Left ventricle myocardium inferior (tissue), 1 donor: Measurements from ENCODE around the gene CLIC3. TPM values are rescaled to one million over a fixed set of nuclear protein-coding genes. Genes with fewer than 3 reads are reported as not detected.

Experiments
- DNase-seq: peaks from one replicate; pipeline ENCODE4 v3.0.0-alpha.2; 2020
- H3K27ac ChIP-seq: fragments of 200-600 bp; replicated peaks from 2 replicates; pipeline ENCODE4 v1.8.0; 2021
- H3K27me3 ChIP-seq: fragments of 200-600 bp; 2 replicates; pipeline ENCODE4 v1.8.0; 2021; ENCODE audit warnings: low read depth
- H3K36me3 ChIP-seq: fragments of 200-600 bp; 2 replicates; pipeline ENCODE4 v1.8.0; 2021
- H3K4me1 ChIP-seq: fragments of 200-600 bp; 2 replicates; pipeline ENCODE4 v1.8.0; 2021
- H3K4me3 ChIP-seq: fragments of 200-600 bp; 2 replicates; pipeline ENCODE4 v1.8.0; 2021; ENCODE audit warnings: mild to moderate bottlenecking, moderate library complexity
- H3K9me3 ChIP-seq: fragments of 200-600 bp; replicated peaks from 2 replicates; pipeline ENCODE4 v1.8.0; 2021
- intact Hi-C: fragments of 100-400 bp; cut with micrococcal nuclease; formaldehyde crosslinking; loops from one replicate; pipeline ENCODE4 v1.11.0; 2022
- total RNA-seq: library from RNA; stranded (reverse); fragmentation: NEBNext Ultra II Directional; extraction: Animal tissue kit (Norgen Biotek cat#: 25700); gene quantifications from one replicate; pipeline ENCODE4 v1.2.1, GENCODE V29; 2021
- TF ChIP-seq, protein P1 (sequence below): fragments of 200-600 bp; IDR thresholded peaks from 2 replicates; pipeline ENCODE4 v1.8.0; 2021; ENCODE audit warnings: antibody characterized with exemption, mild to moderate bottlenecking, borderline replicate concordance
- donor health status: DM: no; HTN: yes; CAD: no; lungs with severe emphysema.

CLIC3 gene
- total RNA-seq, 1 donor from 2014 or later, result 1.6 TPM

DNA sequence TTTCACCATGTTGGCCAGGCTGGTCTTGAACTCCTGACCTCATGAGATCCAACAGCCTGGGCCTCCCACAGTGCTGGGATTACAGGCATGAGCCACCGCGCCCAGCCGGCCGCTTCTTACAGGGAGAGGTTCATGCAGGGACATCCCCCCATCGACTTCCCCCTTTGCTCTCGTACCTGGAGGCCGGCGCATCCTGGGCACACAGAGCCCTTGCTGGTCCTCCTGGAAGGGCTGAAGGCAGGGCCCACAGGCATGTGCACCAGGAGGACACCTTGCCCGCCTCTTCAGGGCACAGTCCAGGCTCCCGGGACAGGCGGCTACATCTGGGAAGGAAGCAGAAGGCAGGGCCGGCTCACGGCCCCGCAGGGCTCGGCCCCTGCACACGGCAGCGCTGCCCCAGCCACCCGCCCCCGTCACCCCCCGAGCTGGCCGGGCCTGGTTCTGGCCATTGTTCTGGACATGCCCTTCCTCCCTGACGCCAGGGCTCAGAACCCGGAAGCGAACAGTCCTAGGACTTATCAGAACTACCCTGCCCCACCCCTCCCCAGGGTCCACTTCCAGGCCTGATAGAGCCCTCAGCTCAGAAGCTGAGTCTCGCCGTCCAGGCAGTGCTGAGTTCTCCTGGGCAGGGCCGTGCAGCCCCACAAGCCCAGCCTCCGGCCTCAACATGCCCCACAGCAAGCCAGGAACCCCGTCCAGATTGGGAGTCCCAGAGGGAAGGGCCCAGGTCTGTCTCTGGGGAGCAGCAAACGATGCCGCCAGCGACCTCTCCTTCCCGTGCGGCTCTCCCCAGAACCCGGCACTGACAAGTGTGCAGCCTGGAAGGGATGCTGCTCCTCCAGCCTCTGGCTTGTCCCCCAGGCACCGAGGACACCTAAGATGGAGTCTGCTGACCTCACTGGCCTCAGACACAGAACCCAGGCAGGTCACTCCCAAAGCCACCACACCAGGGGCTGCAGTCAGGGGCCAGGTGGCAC is 46.7 kb upstream of the CLIC3 start:
- H3K4me3 ChIP-seq, result peak overlapping the region; percentile 80
- H3K27me3 ChIP-seq, result peaks cover 14% of the 10 kb centered on the region
- peak overlapping the region; percentile 93 for H3K27ac ChIP-seq
- intact Hi-C loops, result no loop called here
- H3K4me1 ChIP-seq, result peaks cover 59% of the 10 kb centered on the region
- H3K9me3 ChIP-seq, result no peaks in the 10 kb centered on the region
- H3K36me3 ChIP-seq, result peaks cover 36% of the 10 kb centered on the region
- peak; percentile 67 for DNase-seq
- TF ChIP-seq, protein P1, sequence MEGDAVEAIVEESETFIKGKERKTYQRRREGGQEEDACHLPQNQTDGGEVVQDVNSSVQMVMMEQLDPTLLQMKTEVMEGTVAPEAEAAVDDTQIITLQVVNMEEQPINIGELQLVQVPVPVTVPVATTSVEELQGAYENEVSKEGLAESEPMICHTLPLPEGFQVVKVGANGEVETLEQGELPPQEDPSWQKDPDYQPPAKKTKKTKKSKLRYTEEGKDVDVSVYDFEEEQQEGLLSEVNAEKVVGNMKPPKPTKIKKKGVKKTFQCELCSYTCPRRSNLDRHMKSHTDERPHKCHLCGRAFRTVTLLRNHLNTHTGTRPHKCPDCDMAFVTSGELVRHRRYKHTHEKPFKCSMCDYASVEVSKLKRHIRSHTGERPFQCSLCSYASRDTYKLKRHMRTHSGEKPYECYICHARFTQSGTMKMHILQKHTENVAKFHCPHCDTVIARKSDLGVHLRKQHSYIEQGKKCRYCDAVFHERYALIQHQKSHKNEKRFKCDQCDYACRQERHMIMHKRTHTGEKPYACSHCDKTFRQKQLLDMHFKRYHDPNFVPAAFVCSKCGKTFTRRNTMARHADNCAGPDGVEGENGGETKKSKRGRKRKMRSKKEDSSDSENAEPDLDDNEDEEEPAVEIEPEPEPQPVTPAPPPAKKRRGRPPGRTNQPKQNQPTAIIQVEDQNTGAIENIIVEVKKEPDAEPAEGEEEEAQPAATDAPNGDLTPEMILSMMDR, result no peak

DNA sequence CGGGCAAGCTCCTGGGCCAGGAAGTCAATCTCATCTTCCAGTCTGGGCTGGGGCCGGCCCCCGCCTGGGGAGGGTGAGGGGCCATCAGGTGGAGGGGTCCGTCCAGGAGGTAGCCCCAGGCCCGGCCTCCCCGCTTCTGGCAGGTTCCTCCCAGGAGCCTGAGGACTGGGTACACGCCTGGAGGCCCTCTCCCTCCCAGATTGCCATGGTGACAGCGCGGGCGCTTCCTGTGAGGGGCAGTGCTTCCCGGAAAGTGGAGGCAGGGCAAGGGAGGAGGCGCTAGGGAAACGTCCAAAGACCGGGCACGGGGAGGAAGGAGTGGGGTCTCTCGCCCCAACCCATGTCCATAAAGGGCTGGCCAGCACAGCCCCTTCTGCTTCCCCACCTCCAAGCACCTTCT is 44.8 kb upstream of the CLIC3 start:
- Histone ChIP-seq H3K27me3 (no peaks in the 10 kb centered on the region), H3K4me1 (peaks cover 53% of the 10 kb centered on the region), H3K4me3 (no peak overlapping the region), H3K36me3 (peaks cover 39% of the 10 kb centered on the region), H3K9me3 (no peaks in the 10 kb centered on the region), H3K27ac (peak overlapping the region; percentile 93)
- intact Hi-C loops, result no loop called here
- TF ChIP-seq, protein P1, result no peak
- no peak for DNase-seq

DNA sequence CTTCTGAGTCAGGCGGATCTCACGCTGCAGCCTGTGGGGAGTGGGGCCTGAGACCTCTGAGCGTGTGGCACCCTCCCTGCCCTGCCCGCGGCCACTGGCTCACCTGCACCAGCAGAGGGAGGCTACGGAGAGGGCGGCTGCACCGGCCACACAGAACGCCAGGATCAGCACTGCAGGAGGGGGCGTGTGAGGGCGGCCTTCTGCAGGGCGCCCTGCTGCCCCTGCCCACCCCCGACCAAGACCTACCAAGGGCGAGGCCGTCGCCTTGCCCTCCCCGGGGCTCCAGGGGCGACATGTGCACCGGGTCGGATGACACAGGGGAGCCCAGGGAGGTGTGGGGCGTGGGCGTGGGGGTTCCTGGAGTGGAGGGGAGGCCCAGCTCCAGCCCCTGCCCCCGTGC is 44.2 kb upstream of the CLIC3 start:
- Histone ChIP-seq H3K9me3 (no peaks in the 10 kb centered on the region), H3K4me3 (no peak overlapping the region), H3K27me3 (no peaks in the 10 kb centered on the region), H3K4me1 (peaks cover 51% of the 10 kb centered on the region), H3K27ac (peak overlapping the region; percentile 93), H3K36me3 (peaks cover 39% of the 10 kb centered on the region)
- intact Hi-C loops, result no loop called here
- TF ChIP-seq, protein P1, result no peak
- DNase-seq, result no peak

DNA sequence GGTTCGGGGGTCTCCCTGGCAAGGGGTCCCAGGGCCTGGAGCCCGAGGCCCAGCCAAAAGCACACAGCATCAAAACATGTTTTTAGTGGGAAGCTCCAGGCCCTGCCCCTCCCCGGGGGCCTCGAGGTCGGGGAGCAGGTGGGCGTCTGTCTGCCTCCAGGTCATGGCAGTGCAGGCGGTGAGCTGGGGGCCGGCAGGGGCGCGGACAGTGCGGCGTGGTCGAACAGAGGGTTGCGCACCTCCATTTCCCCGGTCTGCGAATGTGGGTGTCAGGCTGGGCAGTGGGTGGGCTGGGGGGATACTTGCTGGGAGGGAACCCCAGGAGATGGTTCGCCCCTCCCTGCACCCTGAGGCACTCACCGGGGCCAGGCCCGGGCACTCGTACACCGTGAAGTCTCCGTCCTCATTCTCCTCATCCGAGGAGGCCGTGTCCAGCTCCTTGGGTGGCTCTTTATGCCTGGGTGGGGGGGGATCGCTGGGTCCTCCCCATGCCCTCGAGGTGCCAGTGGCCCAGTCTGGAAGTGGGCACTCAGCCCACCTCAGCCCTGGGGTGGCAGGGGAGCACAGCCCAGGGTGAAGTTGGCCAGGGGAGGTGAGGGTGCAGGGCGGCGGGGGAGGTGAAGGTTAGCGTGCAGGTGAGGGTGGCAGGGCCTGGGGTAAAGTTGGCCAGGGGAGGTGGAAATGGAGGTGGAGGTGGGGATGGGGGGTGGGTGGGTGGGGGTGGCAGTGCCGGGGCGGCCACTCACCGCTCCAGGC is 43.4 kb upstream of the CLIC3 start:
- DNase-seq, result no peak
- Histone ChIP-seq H3K36me3 (peaks cover 39% of the 10 kb centered on the region), H3K27me3 (no peaks in the 10 kb centered on the region), H3K4me3 (no peak overlapping the region), H3K27ac (no peak overlapping the region), H3K9me3 (no peaks in the 10 kb centered on the region), H3K4me1 (peaks cover 52% of the 10 kb centered on the region)
- intact Hi-C loops, result loop anchor here (5.0 kb wide), 1 partner anchor 252 kb away; no protein-coding TSS in a partner anchor
- TF ChIP-seq, protein P1, result no peak

DNA sequence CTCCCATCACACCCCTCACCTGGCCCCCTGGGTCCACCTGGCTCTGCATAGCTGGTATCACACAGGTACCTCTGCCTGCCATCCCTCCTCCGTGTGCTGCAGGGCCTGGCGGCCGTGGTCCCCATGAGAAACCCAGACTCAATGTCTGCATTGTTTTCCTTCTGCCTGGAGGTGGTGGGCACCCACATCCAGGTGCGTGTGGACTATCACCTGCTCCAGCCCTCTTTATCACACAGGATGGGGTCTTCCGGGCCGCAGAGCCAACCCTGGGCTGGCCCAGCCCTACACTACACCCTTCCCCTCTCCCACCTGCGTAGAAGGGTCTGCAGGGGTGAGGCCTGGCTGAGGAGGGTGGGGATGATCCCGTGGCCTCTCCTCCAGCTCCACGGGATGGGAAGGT is 42.5 kb upstream of the CLIC3 start:
- intact Hi-C loops, result loop anchor here (5.0 kb wide), 1 partner anchor 252 kb away; no protein-coding TSS in a partner anchor
- no peak overlapping the region for H3K4me3 ChIP-seq
- H3K36me3 ChIP-seq, result peaks cover 39% of the 10 kb centered on the region
- no peak for DNase-seq
- H3K9me3 ChIP-seq, result no peaks in the 10 kb centered on the region
- no peak overlapping the region for H3K27ac ChIP-seq
- TF ChIP-seq, protein P1, result no peak
- peaks cover 49% of the 10 kb centered on the region for H3K4me1 ChIP-seq
- no peaks in the 10 kb centered on the region for H3K27me3 ChIP-seq
